BLaER1 treated with 17β-estradiol and CSF1 and Interleukin-3, amounts not matched to agents 10 nM and 100 nM (cell line): Measurements from ENCODE around the gene PDZD2.
A peak's percentile ranks its signal among the peaks of the same experiment; 100 is the strongest.

Experiments used
- H3K27ac ChIP-seq, 11 experiments: shearing (Covaris generic); formaldehyde crosslinking; 2 replicates each; pipeline ENCODE4 v1.8.1; 2022
- H3K27me3 ChIP-seq, 11 experiments: shearing (Covaris generic); formaldehyde crosslinking; 2 replicates each; pipeline ENCODE4 v1.8.1; 2022
- H3K36me3 ChIP-seq, 11 experiments: shearing (Covaris generic); formaldehyde crosslinking; 2 replicates each; pipeline ENCODE4 v1.8.1; 2022
- H3K4me1 ChIP-seq, 10 experiments: shearing (Covaris generic); formaldehyde crosslinking; 2 replicates each; pipeline ENCODE4 v1.8.1; 2022
- H3K4me2 ChIP-seq, 11 experiments: shearing (Covaris generic); formaldehyde crosslinking; 2 replicates each; pipeline ENCODE4 v1.8.1; 2022
- H3K4me3 ChIP-seq, 10 experiments: shearing (Covaris generic); formaldehyde crosslinking; 2 replicates each; pipeline ENCODE4 v1.8.1; 2022
- H3K9ac ChIP-seq, 11 experiments: shearing (Covaris generic); formaldehyde crosslinking; 2 replicates each; pipeline ENCODE4 v1.8.1; 2022
- H3K9me3 ChIP-seq, 11 experiments: shearing (Covaris generic); formaldehyde crosslinking; replicated peaks in 1 of 11; 2 replicates each; pipeline ENCODE4 v1.8.1; 2022
- H4K20me1 ChIP-seq, 11 experiments: shearing (Covaris generic); formaldehyde crosslinking; 2 replicates each; pipeline ENCODE4 v1.8.1; 2022
- Cebpa-rat ChIP-seq, 11 experiments: shearing (Covaris generic); IDR thresholded peaks; 2 replicates each; pipeline ENCODE4 v1.8.1; 2022

PDZD2 gene

GRCh38 chr5:31833710-31834109 is 194.8 kb downstream of the PDZD2 start:
- H3K9ac ChIP-seq = no peak overlapping the region
- TF ChIP-seq Cebpa-rat (IDR thresholded peaks at IDR 0.05) = no peak
- no peaks in the 10 kb centered on the region for H3K36me3 ChIP-seq
- no peaks in the 10 kb centered on the region for H3K27me3 ChIP-seq
- no peaks in the 10 kb centered on the region for H4K20me1 ChIP-seq
- H3K4me1 ChIP-seq = no peaks in the 10 kb centered on the region
- no peak overlapping the region for H3K4me2 ChIP-seq
- H3K27ac ChIP-seq = no peak overlapping the region
- H3K4me3 ChIP-seq = no peak overlapping the region
- peaks cover 11 to 23% (median 16%) of the 10 kb centered on the region in 11 experiments for H3K9me3 ChIP-seq

- no peak overlapping the region for H3K9ac ChIP-seq
- H3K4me1 ChIP-seq = no peaks in the 10 kb centered on the region
- H3K36me3 ChIP-seq = no peaks in the 10 kb centered on the region
- H3K4me2 ChIP-seq = no peak overlapping the region
- peaks cover under 1 to 17% (median 2%) of the 10 kb centered on the region in 11 experiments; a peak in 14 of 22 replicates for H3K9me3 ChIP-seq
- H3K4me3 ChIP-seq = no peak overlapping the region
- no peaks in the 10 kb centered on the region for H3K27me3 ChIP-seq
- TF ChIP-seq Cebpa-rat (IDR thresholded peaks at IDR 0.05) = no peak
- no peaks in the 10 kb centered on the region for H4K20me1 ChIP-seq
- no peak overlapping the region for H3K27ac ChIP-seq
These were observed 205.9 kb downstream of the PDZD2 start for GRCh38 chr5:31844622-31845345.

- H3K9me3 ChIP-seq = peaks cover 0 to 12% (median 0%) of the 10 kb centered on the region in 11 experiments; a peak in 5 of 22 replicates
- H3K27me3 ChIP-seq = no peaks in the 10 kb centered on the region
- no peak overlapping the region for H3K4me2 ChIP-seq
- no peak overlapping the region for H3K4me3 ChIP-seq
- H3K4me1 ChIP-seq = peaks cover 0 to under 1% (median 0%) of the 10 kb centered on the region in 10 experiments; a peak in 1 of 20 replicates
- no peaks in the 10 kb centered on the region for H4K20me1 ChIP-seq
- H3K27ac ChIP-seq = no peak overlapping the region
- H3K36me3 ChIP-seq = no peaks in the 10 kb centered on the region
- no peak for TF ChIP-seq Cebpa-rat (IDR thresholded peaks at IDR 0.05)
- no peak overlapping the region for H3K9ac ChIP-seq
These were observed 206.4 kb downstream of the PDZD2 start for GRCh38 chr5:31845361-31845760.

- H3K4me2 ChIP-seq = no peak overlapping the region
- no peak overlapping the region for H3K27ac ChIP-seq
- no peak for TF ChIP-seq Cebpa-rat (IDR thresholded peaks at IDR 0.05)
- no peaks in the 10 kb centered on the region for H3K36me3 ChIP-seq
- H3K4me3 ChIP-seq = no peak overlapping the region
- no peaks in the 10 kb centered on the region for H3K9me3 ChIP-seq
- H3K4me1 ChIP-seq = peaks cover 0 to 10% (median 2%) of the 10 kb centered on the region in 10 experiments; a peak in 8 of 20 replicates
- H3K9ac ChIP-seq = no peak overlapping the region
- H4K20me1 ChIP-seq = no peaks in the 10 kb centered on the region
- no peaks in the 10 kb centered on the region for H3K27me3 ChIP-seq
These were observed 208.0 kb downstream of the PDZD2 start for GRCh38 chr5:31846934-31847333.

- H3K9me3 ChIP-seq = no peaks in the 10 kb centered on the region
- H3K4me2 ChIP-seq = no peak overlapping the region
- no peak overlapping the region for H3K9ac ChIP-seq
- H3K27ac ChIP-seq = no peak overlapping the region
- no peaks in the 10 kb centered on the region for H4K20me1 ChIP-seq
- no peaks in the 10 kb centered on the region for H3K27me3 ChIP-seq
- no peak overlapping the region for H3K4me3 ChIP-seq
- H3K36me3 ChIP-seq = no peaks in the 10 kb centered on the region
- TF ChIP-seq Cebpa-rat (IDR thresholded peaks at IDR 0.05) = no peak
- H3K4me1 ChIP-seq = peaks cover 0 to 10% (median 2%) of the 10 kb centered on the region in 10 experiments; a peak in 8 of 20 replicates
These were observed 208.4 kb downstream of the PDZD2 start for GRCh38 chr5:31847354-31847753.

GRCh38 chr5:31850981-31851689 is 212.2 kb downstream of the PDZD2 start:
- no peak for TF ChIP-seq Cebpa-rat (IDR thresholded peaks at IDR 0.05)
- Histone ChIP-seq H3K36me3 (no peaks in the 10 kb centered on the region), H3K9me3 (peaks cover 0 to 14% (median 10%) of the 10 kb centered on the region in 11 experiments; a peak in 16 of 22 replicates), H3K27me3 (peaks cover 19 to 34% (median 30%) of the 10 kb centered on the region in 11 experiments), H3K4me3 (no peak overlapping the region), H4K20me1 (no peaks in the 10 kb centered on the region), H3K9ac (no peak overlapping the region), H3K4me2 (peak overlapping the region in 7 of 11 experiments; percentile 12 to 37 (median 22); a peak in 5 of 22 replicates), H3K27ac (no peak overlapping the region), H3K4me1 (peaks cover 0 to 17% (median 4%) of the 10 kb centered on the region in 10 experiments; a peak in 8 of 20 replicates)

GRCh38 chr5:31853398-31854135 is 214.6 kb downstream of the PDZD2 start:
- peaks cover 0 to 22% (median 16%) of the 10 kb centered on the region in 11 experiments; a peak in 20 of 22 replicates for H3K9me3 ChIP-seq
- TF ChIP-seq Cebpa-rat (IDR thresholded peaks at IDR 0.05) = no peak
- no peak overlapping the region for H3K9ac ChIP-seq
- peaks cover 19 to 39% (median 35%) of the 10 kb centered on the region in 11 experiments for H3K27me3 ChIP-seq
- no peak overlapping the region for H3K4me3 ChIP-seq
- H3K4me1 ChIP-seq = peaks cover 0 to 17% (median 4%) of the 10 kb centered on the region in 10 experiments; a peak in 8 of 20 replicates
- no peaks in the 10 kb centered on the region for H3K36me3 ChIP-seq
- peak overlapping the region in 6 of 11 experiments; percentile 6 to 37 (median 14); a peak in 5 of 22 replicates for H3K4me2 ChIP-seq
- H4K20me1 ChIP-seq = no peaks in the 10 kb centered on the region
- H3K27ac ChIP-seq = no peak overlapping the region

GRCh38 chr5:31854181-31855133 is 215.5 kb downstream of the PDZD2 start:
- no peak overlapping the region for H3K27ac ChIP-seq
- H3K4me2 ChIP-seq = peak overlapping the region in 6 of 11 experiments; percentile 6 to 37 (median 14); a peak in 5 of 22 replicates
- no peak overlapping the region for H3K9ac ChIP-seq
- H3K36me3 ChIP-seq = no peaks in the 10 kb centered on the region
- H3K27me3 ChIP-seq = peaks cover 19 to 39% (median 35%) of the 10 kb centered on the region in 11 experiments
- H3K4me3 ChIP-seq = no peak overlapping the region
- no peaks in the 10 kb centered on the region for H4K20me1 ChIP-seq
- peaks cover 9 to 30% (median 25%) of the 10 kb centered on the region in 11 experiments for H3K9me3 ChIP-seq
- TF ChIP-seq Cebpa-rat (IDR thresholded peaks at IDR 0.05) = no peak
- H3K4me1 ChIP-seq = peaks cover 0 to 17% (median 4%) of the 10 kb centered on the region in 10 experiments; a peak in 8 of 20 replicates
